MG63 (cell line): Measurements from ENCODE around the gene MOCS1. TPM values are rescaled to one million over a fixed set of nuclear protein-coding genes. Genes with fewer than 3 reads are reported as not detected.

Experiments used
- DNase-seq: peaks from one replicate; pipeline ENCODE4 v3.0.0-alpha.2; 2020
- H3K27me3 ChIP-seq: fragments of 250-450 bp; sonication (Bioruptor Pico); 2 replicates; pipeline ENCODE4 v1.5.1; 2020; ENCODE audit warnings: mild to moderate bottlenecking, moderate library complexity
- H3K36me3 ChIP-seq: fragments of 250-450 bp; sonication (Bioruptor Pico); 2 replicates; pipeline ENCODE4 v1.5.1; 2020; ENCODE audit warnings: mild to moderate bottlenecking, moderate library complexity
- H3K4me3 ChIP-seq: fragments of 250-450 bp; sonication (Bioruptor Pico); 2 replicates; pipeline ENCODE4 v1.5.1; 2020; ENCODE audit warnings: mild to moderate bottlenecking, moderate library complexity
- H3K9me3 ChIP-seq: fragments of 250-450 bp; sonication (Bioruptor Pico); 2 replicates; pipeline ENCODE4 v1.5.1; 2020; ENCODE audit warnings: mild to moderate bottlenecking, moderate library complexity
- total RNA-seq: library from RNA; depleted of rRNA; stranded (reverse); fragments of >200 nt; shearing (Covaris generic); gene quantifications from 2 replicates; pipeline ENCODE4 v1.2.3, GENCODE V29; 2014; ENCODE audit warnings: low replicate concordance

The MOCS1 gene
- total RNA-seq, 1 experiment from 2014 or later = 2.6 TPM

DNA sequence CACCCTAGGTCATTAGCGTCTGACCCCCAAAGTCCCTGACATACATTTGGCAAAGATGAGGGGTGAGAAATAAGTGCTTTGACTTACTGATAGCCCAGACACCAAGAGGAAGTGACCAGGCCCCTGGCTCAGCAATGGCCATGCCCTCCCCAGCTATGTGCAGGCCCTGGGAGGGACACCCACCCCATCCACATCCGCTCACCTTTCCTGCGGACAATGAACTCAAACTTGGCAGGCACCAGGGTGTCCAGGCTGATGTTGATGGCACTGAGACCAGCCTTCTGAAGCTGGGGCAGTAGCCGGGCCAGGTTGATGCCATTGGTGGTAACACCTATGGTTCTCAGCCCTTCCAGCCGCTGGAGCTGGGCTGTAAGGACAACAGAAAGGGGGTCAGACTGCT, 18.4 kb downstream of the MOCS1 start:
- Histone ChIP-seq H3K4me3 (no peak overlapping the region), H3K36me3 (no peaks in the 10 kb centered on the region), H3K9me3 (no peaks in the 10 kb centered on the region), H3K27me3 (no peaks in the 10 kb centered on the region)
- DNase-seq = no peak

DNA sequence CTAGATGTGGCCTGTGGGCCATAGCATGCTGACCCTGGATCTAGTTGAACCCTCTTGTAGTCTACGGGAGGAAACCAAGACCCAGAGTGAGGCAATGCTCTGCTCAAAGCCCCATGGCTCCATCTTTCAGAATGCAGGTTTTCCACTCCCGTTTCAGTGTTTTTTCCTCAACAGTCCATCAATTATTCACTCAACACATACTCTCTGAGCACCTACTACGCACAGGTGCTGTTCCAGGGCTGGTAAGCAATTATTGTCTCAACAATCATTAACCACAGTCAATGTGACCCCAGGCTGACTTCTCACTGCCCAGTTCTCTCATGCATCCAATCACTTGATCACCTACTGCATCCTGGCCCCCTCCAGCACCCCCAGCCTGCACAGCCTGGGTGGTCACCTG, 20.0 kb downstream of the MOCS1 start:
- DNase-seq = no peak
- Histone ChIP-seq H3K36me3 (no peaks in the 10 kb centered on the region), H3K4me3 (no peak overlapping the region), H3K27me3 (no peaks in the 10 kb centered on the region), H3K9me3 (no peaks in the 10 kb centered on the region)

DNA sequence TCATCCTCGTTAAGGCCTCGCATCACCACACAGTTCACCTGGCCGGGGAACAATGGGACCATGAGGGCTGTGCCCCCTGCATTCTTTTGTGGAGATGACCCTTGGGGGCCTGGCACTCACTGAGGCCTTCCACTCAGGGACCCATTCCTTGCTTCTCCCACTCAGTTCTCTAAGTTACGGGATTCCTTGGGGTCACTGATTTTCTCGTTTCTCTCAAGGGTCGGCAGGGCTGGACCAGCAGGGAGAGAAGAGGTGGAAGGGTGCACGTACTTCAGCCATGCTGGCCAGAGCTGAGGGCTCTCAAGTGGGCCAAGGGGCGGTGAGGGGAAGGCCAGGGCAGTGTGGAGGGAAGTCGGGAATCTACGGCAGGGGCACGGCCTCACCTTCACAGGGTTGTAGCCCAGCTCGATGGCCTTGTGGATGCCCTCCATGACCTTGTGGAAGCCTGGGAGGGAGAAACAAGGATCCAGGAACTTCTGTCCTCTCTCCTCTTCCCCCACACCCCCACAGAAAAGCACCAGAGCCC, 20.8 kb downstream of the MOCS1 start:
- H3K9me3 ChIP-seq = no peaks in the 10 kb centered on the region
- H3K27me3 ChIP-seq = no peaks in the 10 kb centered on the region
- H3K4me3 ChIP-seq = no peak overlapping the region
- DNase-seq = no peak
- no peaks in the 10 kb centered on the region for H3K36me3 ChIP-seq

DNA sequence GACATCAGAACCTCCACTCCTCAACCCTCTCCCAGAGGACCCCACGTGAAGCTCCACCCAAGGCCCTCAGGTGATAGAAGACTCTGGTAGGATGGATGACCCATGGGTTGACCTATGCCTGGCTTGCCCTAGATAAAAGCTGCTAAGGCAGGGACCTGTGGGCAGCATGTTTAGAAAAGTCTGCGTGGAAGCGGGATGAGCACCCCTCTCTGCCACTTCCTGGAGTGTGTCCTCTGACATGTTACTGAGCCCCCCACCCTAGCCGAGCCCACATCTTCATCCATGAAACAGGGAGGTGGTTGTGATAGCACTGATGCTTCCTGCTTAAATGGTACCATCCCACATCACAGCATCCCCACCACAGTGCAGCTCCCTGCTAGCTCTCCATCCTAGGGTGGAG, 21.8 kb downstream of the MOCS1 start:
- DNase-seq = no peak
- no peaks in the 10 kb centered on the region for H3K9me3 ChIP-seq
- H3K36me3 ChIP-seq = no peaks in the 10 kb centered on the region
- no peak overlapping the region for H3K4me3 ChIP-seq
- H3K27me3 ChIP-seq = no peaks in the 10 kb centered on the region

DNA sequence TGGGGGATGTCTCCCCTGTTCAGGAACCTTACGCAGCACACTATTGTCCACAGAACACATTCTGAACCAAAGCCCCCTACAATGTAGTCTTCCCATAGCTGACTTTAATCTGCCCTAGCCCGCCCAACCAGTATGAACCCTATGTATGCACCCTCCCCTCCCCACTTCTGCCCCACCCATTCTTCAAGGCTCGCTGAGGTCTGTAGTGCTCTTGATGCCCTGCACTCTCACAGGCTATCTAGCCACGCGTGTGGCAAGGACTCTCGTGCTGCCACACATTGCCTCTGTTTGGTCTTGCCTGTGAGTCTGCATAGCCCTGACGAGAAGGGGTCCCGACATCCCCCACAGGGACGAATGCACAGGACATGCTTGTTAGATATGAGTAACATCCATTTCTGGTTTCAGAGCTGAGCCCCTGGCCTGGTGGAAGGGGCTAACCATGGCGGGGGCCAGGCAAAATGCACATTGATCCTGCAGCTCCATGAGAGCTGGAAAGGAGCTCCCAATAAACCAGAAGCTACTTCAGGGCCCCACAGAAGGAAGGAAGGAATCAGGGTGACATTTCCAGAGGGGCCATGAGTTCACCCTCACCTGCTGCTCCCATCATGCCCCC, 22.6 kb downstream of the MOCS1 start:
- no peaks in the 10 kb centered on the region for H3K27me3 ChIP-seq
- no peak for DNase-seq
- no peaks in the 10 kb centered on the region for H3K9me3 ChIP-seq
- no peaks in the 10 kb centered on the region for H3K36me3 ChIP-seq
- H3K4me3 ChIP-seq = no peak overlapping the region

DNA sequence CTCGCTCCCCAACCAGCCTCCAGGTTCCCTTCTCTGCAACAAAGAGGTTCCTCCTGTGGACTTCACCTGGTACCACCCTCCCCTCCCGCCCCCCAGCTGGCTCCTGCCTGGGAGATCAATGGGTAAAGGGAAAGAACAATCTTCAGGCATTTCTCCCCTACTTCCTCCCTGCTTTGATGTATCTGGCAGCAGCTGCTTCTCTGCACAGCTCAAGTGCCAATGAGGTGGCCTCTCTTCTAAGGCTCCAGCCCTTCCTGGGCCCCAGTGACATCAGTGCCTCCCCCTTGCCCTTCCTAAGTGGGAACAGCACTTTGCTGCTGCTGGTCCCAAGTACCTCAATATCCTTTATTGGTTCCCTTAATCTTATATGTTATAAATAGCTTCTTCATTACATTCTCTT, 23.5 kb downstream of the MOCS1 start:
- DNase-seq = no peak
- Histone ChIP-seq H3K27me3 (no peaks in the 10 kb centered on the region), H3K36me3 (no peaks in the 10 kb centered on the region), H3K4me3 (no peak overlapping the region), H3K9me3 (no peaks in the 10 kb centered on the region)

DNA sequence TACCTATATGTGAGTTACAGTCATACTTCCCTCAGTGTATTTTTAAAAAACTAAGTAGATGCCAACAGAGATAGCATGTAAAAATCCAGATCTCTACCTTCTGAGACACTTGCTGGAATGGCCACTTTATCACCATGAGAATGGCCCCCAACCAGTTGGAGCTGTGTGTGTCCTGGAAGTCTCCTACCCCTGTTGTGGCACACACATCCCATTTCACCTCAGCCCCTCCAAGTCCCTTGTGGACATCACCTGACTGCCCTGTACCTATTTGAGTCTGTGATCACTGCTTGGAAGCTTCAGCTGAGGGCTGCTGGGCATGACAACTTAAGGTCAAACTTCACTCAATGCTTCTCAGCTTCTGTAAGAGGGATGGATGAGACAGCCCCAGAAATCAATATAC, 24.1 kb downstream of the MOCS1 start:
- no peak for DNase-seq
- H3K27me3 ChIP-seq = no peaks in the 10 kb centered on the region
- no peak overlapping the region for H3K4me3 ChIP-seq
- no peaks in the 10 kb centered on the region for H3K36me3 ChIP-seq
- no peaks in the 10 kb centered on the region for H3K9me3 ChIP-seq

DNA sequence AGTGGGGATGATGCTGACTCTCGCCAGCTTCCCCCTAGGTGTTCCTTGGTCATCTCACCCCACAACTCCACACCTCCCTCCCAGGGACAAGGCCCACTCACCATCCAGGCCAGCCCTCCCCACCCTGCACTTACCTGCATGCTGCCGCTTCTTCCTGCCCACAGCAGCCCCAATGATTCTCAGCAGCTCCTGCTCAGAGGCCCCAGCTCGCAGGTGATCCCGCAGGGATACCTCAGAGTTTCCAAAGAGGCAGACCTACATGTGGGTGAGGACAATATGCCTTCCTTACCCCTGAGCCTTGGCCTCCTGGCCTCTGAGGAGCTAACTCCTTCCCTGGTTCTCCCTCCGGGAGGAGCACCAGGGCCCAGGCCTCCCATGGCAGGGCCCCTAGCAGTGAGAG, 24.6 kb downstream of the MOCS1 start:
- Histone ChIP-seq H3K4me3 (no peak overlapping the region), H3K36me3 (no peaks in the 10 kb centered on the region)
- no peak for DNase-seq

DNA sequence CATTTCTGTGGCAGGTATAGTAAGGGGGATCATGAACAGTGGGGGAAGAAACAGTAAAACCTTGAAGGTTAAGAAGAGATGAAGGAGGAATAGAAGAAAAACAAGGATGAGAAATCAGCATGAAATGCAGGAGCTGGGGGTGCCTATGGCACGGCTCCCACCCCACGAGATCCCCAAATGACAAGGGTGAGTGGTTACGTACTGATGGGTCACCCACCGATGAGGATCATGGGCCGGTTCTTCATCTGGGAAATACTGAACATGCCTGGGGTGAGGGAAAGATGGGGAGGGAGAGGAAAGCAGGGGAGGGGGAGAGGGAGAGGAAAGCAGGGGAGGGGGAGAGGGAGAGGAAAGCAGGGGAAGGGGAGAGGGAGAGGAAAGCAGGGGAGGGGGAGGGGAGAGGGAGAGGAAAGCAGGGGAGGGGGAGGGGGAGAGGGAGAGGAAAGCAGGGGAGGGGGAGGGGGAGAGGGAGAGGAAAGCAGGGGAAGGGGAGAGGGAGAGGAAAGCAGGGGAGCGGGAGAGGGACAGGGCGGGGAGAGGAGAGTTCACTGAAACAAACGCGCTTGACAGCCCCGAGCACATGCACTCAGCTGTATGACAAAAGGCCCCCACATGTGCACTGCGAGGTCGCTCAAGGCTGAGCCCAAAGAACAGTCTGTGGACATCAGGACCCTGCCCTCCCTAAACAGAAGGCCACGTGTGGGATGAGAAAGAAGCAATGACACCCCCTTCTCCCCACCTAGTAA, 25.3 kb downstream of the MOCS1 start:
- H3K27me3 ChIP-seq = no peaks in the 10 kb centered on the region
- H3K36me3 ChIP-seq = no peaks in the 10 kb centered on the region
- no peak overlapping the region for H3K4me3 ChIP-seq
- no peaks in the 10 kb centered on the region for H3K9me3 ChIP-seq
- no peak for DNase-seq

More for the DNA sequence above, 24.6 kb downstream of the MOCS1 start:
- Histone ChIP-seq H3K27me3 (no peaks in the 10 kb centered on the region), H3K9me3 (no peaks in the 10 kb centered on the region)

DNA sequence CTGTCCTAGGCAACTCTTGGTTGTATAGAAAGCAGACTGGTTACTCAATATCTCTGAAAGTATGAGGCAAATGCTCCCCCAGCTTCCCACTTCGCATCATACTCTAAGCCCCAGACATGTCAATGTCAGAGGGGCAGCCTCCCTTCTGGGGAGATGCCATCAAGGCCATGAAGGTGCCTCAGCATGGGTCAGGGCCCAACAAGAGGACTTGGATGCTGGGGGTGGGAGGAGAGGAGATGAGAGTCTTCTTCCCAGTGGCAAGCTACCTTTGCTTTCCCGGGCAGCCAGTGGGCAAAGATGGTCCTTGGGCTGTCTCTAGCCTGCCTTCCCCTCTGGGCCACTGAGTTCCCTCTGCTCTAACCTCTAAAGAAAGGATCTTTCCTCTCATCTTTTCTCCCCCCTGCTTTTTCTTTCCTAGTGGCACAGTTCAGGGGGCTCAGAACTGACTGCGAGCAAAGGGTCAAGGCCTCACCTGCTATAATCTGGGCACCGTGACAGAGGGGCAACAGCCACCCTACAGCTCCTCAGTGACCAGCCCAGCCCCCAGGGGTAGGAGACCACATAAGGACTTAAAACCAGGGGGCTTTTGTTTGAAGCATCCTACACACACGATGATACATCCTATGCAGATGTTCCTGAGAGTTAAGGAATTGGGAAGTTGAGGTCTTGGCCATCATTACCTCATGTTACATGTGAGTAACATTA, 26.2 kb downstream of the MOCS1 start:
- no peaks in the 10 kb centered on the region for H3K9me3 ChIP-seq
- H3K27me3 ChIP-seq = no peaks in the 10 kb centered on the region
- H3K4me3 ChIP-seq = no peak overlapping the region
- no peak for DNase-seq
- no peaks in the 10 kb centered on the region for H3K36me3 ChIP-seq

DNA sequence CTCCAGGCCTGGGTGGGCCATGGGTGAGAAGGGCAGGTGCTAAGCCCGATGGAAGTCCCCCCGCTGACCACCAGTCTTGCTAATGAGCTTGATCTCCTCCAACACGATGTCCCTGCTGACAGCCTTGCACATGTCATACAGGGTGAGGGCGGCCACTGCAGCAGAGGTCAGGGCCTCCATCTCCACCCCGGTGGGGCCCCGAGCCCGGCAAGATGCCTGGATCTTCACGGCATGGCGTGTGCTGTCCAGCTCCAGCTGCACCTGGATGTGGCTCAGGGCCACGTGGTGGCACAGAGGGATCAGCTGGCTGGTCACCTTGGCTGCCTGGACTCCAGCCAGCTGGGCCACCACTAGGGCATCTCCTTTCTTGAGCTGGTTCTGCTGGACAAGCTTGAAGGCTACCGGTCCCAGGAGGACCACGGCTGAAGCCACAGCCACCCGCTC, 27.9 kb downstream of the MOCS1 start:
- Histone ChIP-seq H3K36me3 (no peaks in the 10 kb centered on the region), H3K9me3 (no peaks in the 10 kb centered on the region)

DNA sequence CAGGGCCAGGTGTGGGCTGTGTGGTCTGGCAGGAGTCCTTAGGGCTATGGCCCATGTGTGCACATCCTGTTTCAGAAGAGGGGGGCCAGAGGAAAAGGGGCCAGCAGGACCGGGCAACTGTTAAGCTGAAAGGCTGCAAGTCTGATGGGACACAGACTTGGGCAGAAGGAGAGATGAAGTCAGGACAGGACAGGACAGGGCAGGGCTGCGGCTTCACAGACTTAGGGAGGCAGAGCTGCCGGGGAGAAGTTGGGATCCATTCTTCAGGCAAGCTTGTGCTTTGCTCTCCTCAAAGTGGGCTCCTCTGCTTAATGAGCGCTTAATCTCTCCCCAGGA, 28.7 kb downstream of the MOCS1 start:
- no peaks in the 10 kb centered on the region for H3K36me3 ChIP-seq
- no peaks in the 10 kb centered on the region for H3K27me3 ChIP-seq
- H3K4me3 ChIP-seq = no peak overlapping the region
- no peak for DNase-seq
- no peaks in the 10 kb centered on the region for H3K9me3 ChIP-seq

More for the DNA sequence above, 27.9 kb downstream of the MOCS1 start:
- Histone ChIP-seq H3K4me3 (no peak overlapping the region), H3K27me3 (no peaks in the 10 kb centered on the region)
- DNase-seq = no peak

DNA sequence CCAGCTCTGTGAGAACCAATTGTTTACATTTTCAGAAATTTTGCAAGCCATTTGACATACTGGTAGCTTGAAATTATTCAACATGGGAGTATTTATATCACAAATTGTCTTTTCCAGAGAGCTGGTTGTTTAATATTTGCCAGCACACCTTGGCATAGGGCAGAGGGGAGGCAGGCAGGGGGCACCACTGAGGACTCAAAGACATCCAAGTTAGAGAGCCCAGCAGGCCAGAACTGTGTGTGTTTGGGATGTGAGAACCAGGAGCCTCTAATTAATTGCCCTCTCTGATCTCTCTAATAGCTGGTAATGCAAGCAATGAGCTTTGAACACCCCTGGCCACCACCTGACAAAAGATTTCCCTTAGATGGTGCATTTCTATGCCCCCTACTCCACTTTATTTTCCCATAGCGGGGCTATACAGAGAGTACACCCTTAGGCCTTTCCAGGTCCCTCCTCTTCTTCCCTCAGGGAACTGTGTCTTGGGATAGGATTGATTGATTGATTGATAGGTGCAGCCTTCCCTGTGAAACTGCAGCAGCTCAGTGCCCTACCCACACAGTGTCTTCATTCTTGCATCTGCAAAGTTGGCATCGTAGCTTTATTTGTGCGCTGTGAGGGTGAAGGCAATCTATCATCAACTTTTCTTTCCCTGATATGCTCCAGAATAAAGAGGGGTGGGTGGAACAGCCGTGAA, 29.2 kb downstream of the MOCS1 start:
- Histone ChIP-seq H3K9me3 (no peaks in the 10 kb centered on the region), H3K4me3 (no peak overlapping the region), H3K27me3 (no peaks in the 10 kb centered on the region), H3K36me3 (no peaks in the 10 kb centered on the region)
- no peak for DNase-seq

DNA sequence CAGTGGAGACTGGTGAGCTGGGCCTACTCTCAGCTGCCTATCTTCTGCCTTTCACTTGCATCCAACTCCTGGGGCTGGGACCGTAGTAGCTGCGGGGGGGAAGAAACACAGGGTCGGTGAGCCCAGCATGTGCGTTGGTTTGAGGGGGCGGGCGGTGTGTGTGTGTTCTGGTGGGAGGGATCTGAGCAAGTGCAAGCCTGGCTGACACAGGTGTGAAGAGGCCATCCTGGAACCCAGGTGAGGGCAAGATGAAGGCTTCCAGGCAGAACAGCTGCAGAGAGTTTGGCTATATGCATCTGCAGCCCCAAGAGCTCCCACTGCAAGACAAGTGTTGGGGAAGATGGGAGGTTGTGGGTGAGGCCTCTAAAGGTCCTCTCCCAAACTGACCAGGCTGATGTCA, 30.6 kb downstream of the MOCS1 start:
- no peak overlapping the region for H3K4me3 ChIP-seq
- no peaks in the 10 kb centered on the region for H3K27me3 ChIP-seq
- DNase-seq = no peak
- H3K9me3 ChIP-seq = no peaks in the 10 kb centered on the region
- no peaks in the 10 kb centered on the region for H3K36me3 ChIP-seq

DNA sequence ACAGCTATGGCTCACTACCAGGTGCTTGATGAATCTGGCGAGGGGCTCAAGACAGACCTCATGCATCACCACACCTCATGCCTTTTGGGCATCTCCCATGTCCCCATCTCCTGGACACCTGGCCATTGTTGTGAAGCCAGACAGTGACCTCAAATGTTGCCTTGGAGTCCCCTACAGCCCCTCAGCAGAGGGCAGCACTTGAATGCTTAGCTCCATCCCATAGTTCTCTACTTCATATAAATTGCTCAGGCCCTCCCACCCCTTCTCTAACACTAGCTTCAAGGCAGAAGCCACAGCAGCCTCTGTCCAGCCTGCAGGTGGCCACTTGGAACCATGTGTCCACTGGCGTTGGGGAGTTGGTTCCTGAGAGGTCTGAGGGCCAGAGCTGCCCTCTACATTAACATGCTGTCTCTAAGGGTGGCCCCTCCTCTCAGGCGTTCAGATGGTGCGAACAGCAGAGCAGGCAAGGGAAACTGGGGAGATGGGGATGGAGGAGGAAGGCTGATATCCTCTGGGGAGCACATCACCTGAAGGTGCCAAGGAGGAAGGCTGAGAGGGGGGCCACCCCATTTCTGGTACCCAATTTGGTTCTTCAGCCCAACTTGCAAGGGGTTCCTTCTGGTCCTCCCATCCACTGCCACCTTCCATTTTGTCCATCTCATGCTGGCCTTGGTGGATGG, 31.3 kb downstream of the MOCS1 start:
- H3K36me3 ChIP-seq = no peaks in the 10 kb centered on the region
- no peak for DNase-seq

DNA sequence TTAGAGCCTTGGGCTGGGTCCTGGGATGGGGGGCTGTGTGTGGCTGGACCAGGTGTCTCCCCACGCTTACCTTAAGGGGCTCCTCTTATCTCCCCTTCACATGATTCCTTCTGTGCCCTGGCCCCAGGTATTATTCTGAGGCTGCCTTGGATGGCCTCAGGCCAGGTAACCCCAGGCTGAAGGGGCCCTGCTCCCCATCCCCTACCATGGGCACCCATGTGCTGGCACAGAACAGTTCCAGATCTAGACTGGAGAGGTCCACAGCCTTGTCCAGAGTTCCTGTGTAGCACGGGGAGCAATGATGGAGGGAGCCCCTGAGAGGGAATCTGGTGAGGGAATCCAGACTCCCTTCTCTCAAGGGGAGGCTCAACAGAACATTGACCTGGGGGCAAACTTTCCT, 32.1 kb downstream of the MOCS1 start:
- no peaks in the 10 kb centered on the region for H3K9me3 ChIP-seq
- H3K27me3 ChIP-seq = no peaks in the 10 kb centered on the region
- H3K4me3 ChIP-seq = no peak overlapping the region
- no peaks in the 10 kb centered on the region for H3K36me3 ChIP-seq
- DNase-seq = no peak

More for the DNA sequence above, 31.3 kb downstream of the MOCS1 start:
- Histone ChIP-seq H3K9me3 (no peaks in the 10 kb centered on the region), H3K27me3 (no peaks in the 10 kb centered on the region), H3K4me3 (no peak overlapping the region)

DNA sequence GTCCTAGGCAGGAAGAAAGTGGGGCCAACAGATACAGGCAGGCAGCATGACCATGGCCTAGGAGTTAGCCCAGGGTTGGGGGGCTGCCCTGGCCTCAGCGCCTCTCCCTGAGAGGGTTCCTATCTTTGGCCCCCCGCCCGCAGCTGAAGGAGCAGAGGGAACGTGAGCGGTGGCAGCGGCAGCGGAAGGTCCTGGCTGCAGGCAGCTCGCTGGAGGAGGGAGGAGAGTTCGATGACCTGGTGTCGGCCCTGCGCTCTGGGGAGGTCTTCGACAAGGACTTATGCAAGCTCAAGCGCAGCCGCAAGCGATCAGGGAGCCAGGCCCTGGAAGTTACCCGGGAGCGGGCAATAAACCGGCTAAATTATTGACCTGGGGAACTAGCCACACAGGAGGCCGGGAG, 32.6 kb downstream of the MOCS1 start:
- H3K27me3 ChIP-seq = no peaks in the 10 kb centered on the region
- H3K4me3 ChIP-seq = no peak overlapping the region
- no peaks in the 10 kb centered on the region for H3K36me3 ChIP-seq
- H3K9me3 ChIP-seq = no peaks in the 10 kb centered on the region
- no peak for DNase-seq
